LoVo (cell line): ENCODE results near the gene AP5M1.
"Not testable (repeated sequence)": the region's sequence is repeated elsewhere in the genome, so short reads cannot be mapped to it uniquely, and the experiment has no call there.

Source experiments
- DNase-seq: peaks from one replicate; pipeline ENCODE4 v3.0.0-alpha.2; 2016; ENCODE audit warnings: low spot score

Gene AP5M1

DNA sequence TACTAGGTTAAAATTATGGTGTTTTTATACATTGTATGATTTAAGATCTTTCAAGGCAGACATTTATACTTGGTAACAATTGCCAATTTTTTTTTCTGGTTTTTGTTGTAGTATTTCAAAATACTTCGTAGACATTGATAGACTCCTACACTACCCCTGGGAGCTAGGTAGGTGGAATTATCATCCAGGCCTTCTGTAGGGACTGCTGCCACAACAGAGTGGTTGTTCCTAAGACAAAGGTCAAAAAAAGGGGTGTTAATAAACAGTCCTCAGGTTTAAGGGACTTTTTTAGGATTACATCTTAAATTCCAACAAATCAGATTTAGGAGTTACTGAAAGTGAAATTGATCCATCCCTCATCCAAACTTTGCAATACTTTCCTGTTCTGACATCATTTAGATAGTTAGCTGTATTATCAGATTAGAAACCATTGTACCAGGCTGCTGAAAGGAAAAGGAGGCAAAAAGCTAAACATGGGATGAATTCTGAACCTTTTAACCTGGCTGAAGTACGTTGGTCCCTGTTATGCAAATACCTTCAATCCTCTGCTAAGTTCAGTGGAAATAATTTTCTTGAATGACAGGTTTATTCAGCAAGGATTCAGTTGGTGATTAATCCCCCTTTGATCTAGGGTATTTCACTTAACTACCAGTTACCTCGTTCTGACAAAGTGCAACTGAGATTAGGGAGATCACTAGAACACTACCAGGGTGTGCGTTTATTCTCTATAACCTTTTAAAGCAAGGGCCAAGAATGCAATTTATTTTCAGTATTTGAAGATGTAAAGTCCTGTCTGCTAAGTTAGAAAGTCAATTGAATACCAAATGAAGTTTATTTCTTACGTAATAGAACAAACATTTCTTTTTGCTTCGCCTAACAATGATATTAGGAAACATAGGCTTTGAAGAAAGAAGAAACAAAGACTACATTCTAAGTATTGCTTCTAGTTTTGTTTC, 23.2 kb downstream of the AP5M1 start:
- no peak for DNase-seq

DNA sequence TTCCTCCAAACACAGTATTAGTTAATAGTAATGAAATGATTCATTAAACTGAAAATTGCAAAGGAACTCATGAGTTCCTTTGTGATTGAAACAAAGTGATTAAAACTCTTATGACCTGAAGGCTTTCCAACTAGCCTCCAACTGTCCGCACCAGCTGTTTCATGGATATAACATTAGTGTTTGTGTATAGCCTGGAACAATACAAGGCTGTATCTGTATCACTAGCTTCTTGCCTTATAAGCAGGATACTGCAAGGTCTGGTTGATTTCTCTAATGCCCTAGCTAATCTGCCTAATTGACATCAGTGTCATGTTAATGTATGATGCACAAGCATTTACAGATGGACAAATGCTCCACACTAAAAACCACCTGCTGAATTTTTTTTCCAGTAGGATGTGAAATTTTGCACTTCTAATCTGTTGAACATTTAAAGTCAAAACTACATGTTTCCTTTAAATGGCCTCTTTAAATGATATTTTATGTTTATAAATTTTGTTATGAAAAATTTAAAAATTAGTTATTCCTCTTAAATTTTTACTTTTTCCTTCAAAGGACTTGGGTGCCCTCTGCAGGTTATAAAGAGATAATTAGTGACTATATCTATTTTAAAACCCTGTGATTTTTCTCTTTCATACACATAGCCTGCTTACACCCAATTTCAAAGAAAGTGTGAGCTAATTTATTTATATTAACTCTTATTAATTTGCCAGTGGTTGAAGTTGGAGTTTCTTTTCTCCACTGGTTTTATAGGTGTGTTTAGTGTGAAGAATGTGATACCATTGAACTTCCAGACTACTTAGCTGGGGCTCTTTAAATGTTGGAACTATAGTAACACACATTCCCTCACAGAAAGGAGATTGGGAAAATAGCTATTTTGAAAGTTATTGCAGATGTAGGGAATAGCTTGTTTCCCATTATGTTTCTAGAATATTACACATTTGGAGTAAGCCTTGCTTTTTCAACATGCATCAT, 25.4 kb downstream of the AP5M1 start:
- DNase-seq: no peak

DNA sequence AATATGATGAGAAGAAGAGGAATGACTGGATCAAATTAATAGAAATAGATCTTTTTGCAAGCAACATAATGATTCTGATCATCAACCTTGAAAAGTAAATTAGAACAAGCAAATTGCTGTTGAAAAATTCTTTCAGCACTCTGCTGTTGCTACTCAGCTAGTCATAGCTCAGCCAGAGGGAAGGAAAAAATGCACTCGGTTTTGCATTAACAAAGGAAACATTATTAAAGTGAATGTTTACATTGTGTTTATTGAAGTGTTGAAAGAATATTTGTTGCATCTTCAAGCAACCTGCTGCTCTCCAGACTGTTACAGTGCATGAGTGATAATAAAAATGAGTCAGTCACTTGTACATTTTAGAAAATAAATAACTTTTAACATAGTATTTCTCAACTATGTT, 26.5 kb downstream of the AP5M1 start:
- DNase-seq: no peak

DNA sequence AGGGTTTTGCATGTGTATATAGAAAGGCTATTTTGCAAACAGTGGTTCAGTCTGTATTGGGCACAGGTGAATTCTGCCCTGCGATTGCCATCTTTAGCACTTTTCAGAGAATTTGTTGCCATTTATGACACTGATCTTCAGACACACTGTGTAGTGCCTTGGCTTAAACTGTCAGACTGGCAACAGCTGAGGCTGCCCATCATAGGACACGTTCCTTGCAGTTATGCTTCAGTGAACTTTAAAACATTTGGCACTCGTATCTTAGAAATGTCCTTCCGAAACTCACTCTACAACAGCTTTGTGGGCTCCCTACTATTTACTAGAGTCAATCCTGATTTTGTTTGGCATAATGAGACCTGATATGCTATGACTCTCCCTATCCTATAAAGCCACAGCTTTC, 29.1 kb downstream of the AP5M1 start:
- no peak for DNase-seq

DNA sequence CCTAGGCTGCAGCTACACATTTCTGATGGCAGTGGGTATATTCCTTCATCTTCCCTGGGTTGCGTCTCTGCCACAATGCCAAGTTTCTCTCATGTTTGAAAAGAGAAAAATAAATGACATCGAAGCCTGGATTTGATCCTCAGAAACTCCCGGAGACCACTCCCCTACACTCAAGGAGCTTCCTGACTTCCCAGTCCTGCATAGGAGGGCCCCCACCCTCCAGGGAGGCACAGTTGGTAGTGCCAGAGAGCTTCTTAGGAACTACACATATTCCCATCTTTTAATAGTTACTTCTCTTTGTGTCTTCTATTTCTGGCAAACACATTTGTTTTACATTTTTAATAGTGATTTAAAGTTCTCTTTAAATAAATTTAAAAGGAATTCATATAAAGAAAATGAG, 30.7 kb downstream of the AP5M1 start:
- no peak for DNase-seq

DNA sequence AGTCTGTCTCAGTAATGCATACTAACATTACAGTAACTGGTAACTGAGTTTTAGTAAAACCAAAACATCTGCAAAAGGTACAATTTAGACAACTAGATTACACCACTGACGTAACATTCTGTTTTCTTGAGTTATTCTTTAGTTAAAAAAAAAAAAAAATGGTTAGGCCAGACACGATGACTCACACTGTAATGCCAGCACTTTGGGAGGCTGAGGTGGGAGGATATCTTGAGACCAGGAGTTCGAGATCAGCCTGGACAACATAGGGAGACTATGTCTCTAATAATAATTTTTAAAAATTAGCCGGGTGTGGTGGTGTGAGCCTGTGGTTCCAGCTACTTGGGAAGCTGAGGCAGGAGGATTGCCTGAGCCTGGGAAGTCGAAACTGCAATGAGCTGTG, 34.1 kb downstream of the AP5M1 start:
- DNase-seq: no peak

DNA sequence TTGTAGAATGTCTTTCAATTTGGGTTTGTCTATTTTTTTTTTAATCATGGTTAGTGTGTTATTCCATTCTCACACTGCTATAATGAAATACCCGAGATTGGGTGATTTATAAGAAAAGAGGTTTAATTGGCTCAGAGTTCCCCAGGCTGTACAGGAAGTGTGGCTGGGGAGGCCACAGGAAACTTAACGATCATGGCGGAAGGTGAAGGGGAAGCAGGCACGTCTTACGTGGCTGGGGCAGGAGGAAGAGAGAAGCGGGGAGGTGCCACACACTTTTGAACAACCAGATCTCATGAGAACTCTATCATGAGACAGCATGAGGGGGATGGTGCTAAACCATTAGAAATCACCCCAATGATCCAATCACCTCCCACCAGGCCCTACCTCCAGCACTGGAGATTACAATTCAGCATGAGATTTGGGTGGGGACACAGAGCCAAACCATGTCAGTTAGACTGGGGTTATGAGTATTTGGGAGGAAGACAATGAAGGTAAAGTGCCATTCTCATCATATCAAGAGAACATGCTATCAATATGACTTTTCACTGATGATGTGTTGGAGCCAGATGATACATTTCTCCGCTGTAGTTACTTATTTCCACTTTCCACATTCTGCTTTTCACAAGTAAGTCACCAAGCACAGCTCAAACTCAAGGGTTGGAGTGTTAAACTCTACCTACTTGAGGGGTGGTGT, 45.8 kb downstream of the AP5M1 start:
- no peak for DNase-seq

DNA sequence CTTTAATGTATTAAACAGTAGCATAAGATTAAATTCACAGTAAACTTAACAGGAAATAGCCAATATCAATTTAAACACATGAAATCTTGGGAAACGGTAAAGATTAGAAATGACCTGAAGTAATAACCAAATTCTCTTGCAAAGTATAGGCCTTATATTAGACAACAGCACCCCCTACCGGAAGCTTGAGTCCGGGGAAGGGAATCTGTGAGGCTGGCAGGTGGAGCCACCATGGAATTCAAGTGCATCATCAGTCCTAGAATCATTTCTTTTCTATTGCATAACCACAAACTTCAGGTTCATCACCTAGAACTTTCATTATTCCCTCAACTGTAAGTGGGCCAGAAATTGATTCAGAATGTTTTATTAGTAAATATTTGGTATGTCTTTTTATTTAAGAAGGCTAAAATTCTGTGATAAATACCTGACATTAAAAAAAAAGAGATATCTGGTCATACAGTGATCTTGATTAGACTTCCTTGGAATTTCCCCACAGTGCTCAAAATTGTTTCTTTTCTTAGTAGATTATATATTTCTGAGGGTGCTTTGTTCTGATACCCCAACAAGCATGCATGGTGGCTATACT, 48.6 kb downstream of the AP5M1 start:
- peak; percentile 77 for DNase-seq

DNA sequence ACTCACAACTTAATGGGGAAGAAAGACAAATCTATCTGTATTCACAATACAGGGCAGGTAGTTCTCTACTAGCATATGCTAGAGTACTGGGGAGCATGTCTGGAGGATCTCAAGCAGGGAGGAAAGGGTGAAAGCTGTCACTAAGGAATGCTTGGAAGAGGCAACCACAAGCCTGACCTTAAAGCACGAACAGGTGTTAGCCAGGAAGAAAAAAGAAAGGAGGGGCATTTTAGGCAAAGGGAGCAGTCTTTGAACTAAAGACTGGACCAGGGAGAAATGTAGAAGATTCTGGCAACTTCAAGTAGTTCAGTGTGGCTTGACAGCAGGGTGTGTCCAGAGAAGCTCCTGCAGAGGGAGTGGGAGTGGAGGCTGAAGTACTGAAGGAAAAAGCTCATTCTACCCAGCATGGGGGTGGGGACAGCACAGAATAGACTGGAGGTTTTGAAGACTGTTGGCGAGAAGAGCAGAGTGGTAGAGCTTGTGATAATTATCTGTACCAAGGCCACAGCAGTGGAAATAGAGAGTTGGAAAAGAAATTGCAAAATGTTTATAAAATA, 50.9 kb downstream of the AP5M1 start:
- DNase-seq: no peak

DNA sequence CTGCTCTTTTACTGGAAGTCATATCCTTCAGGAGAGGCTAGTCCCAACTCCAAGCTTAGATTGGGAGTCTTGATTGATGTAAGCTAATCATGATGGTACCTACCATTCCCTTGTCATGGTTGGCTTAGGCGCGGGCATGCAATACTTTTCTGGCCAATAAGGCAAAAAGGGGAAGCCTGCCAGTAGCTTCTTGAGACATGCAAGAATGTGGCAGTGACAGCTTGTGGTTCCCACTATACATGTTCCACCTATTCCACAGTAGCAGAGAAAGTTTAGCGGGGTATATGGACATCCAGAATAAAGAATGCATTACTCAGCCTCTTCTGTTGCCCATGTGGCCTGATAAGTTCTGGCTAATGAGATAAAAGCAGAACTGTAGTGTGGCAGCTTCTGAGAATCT, 55.0 kb downstream of the AP5M1 start:
- DNase-seq: no peak

DNA sequence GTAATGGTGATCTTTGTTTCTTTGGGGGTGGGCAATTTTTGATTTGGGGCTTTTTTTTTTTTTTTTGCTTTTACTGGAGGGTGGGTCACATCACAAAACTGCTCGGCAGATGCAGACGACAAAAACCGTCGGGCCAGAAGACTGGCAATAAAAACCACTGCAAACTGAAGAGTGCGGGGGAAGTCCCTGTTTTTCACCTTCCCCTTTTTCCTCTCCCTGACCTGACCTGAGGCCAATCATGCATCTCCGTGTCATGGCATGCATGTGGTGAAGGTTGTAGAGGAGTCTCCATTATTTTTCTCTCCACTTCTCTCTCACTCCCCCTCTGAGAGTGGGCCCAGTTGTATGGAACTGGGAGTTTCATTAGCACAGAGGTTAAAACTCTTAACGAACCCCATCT, 57.5 kb downstream of the AP5M1 start:
- no peak for DNase-seq

DNA sequence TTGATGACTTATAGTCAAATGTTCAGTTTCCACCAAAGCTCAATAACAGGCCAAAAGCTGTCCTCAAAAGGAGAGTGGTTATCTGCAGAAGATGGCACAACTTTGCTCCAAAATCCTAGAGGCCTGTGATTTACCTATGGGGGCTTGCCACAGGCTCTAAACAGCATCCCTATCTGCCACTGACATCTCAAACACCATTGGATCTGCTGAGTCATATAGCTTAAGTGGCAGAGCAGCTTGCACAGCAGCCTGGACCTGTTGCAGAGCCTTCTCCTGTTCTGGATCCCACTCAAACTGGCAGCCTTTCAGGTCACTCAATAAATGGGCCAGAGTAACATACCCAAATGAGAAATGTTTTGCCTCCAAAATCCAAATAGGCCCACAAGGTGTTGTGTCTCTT, 61.1 kb downstream of the AP5M1 start:
- no peak for DNase-seq

DNA sequence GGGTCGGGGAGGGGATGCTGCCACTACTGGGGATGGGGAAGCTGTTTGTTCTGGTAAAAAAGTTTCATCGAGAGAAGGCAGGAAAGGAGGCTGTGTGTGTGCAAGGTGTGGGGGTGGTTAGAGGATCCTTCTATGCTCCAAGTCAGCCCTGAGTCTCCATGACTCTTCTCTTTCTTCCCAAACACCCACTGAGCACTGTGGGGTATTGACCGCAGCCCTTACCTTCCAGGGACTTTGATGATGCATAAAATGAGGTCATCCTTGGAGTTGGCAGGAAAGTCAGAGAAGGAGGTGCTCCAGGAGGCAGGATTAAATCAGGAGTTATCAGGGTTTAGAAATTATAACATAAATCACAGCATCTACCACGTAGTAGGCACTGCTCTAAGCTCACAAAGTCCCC, 63.7 kb downstream of the AP5M1 start:
- not testable (repeated sequence) for DNase-seq

DNA sequence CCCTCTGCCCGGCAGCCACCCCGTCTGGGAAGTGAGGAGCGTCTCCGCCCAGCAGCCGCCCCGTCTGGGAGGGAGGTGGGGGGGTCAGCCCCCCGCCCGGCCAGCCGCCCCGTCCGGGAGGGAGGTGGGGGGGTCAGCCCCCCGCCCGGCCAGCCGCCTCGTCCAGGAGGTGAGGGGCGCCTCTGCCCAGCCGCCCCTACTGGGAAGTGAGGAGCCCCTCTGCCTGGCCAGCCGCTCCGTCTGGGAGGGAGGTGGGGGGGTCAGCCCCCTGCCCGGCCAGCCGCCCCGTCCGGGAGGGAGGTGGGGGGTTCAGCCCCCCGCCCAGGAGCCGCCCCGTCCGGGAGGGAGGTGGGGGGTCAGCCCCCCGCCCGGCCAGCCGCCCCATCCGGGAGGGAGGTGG, 65.0 kb downstream of the AP5M1 start:
- DNase-seq: not testable (repeated sequence)

DNA sequence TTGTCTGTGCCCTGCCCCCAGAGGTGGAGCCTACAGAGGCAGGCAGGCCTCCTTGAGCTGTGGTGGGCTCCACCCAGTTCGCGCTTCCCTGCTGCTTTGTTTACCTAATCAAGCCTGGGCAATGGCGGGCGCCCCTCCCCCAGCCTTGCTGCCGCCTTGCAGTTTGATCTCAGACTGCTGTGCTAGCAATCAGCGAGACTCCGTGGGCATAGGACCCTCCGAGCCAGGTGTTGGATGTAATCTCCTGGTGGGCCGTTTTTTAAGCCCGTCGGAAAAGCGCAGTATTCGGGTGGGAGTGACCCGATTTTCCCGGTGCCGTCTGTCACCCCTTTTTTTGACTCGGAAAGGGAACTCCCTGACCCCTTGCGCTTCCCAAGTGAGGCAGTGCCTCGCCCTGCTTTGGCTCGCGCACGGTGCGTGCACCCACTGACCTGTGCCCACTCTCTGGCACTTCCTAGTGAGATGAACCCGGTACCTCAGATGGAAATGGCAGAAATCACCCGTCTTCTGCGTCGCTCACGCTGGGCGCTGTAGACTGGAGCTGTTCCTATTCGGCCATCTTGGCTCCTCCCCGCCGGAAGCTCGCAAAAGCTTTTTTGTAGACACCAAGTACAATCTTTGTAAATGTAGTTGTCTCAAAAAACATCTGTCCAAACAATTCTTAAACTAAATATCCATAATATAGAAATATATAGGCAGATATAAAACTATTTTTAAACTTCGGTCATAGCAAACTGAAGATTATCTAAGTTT, 75.0 kb downstream of the AP5M1 start:
- DNase-seq: not testable (repeated sequence)

DNA sequence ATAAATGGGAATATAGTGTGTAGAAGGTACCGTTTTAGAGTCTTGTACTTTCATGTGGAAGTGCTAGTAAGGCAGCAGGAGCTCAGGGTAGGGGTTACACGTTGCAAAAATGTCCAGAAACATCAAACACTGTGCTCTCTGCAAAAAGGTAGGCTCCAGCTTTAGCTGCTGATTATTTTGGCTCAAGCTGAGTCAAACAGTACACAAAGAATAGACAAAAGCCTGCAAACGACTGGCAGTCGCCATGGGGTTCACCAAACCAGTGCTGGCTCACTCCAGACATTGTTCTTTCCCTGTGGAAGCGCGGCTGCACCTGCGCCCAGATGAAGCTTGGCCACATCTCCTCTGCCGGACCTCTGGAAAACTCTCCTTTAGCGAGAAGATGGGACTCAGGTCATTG, 76.3 kb downstream of the AP5M1 start:
- no peak for DNase-seq

DNA sequence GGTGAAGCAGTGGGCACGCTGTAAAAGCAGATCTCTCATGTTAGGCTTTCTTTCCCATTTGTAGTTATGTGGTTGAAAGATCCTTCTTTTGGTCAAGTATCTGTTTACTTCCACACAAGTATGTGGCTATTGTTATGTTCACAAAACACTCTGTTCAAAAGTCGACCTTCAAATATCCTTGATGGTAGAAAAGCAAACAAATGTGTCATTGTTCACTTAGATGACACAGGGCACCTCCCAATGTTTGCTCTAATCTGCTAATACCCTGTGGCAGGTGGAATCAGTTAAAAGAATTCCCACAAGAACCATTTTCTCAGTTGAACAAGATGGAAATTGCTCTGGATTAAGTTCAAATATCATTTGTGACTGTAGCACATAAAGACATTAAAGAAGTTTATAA, 78.0 kb downstream of the AP5M1 start:
- DNase-seq: no peak
